Measurements from ENCODE around the gene AHCYL1.

AHCYL1 gene

DNA sequence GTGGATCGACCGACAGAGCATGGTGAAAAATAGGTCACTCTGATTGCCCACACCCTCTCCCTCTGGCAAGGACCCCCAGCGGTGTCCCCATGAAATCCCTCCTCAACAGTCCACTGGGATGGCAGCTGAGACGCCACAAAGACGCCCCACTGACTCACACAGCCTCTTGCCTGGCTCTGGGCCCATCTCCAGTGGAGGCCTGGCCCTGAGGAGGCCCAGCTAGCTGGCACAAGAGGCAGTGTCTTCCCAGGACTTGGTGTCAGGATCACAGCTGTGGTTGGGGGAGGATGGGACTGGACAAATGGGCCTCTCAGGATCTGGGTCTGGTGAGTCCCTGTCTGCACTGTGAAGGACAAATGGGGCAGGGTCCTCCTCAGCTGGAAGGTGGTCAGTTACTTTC lies 81.3 kb downstream of the AHCYL1 start:
- no peak for DNase-seq

GRCh38 chr1:110067479-110067892 lies 82.9 kb downstream of the AHCYL1 start:
- no peak for DNase-seq

GRCh38 chr1:110067893-110068645 lies 83.5 kb downstream of the AHCYL1 start:
- no peak for DNase-seq

GRCh38 chr1:110068646-110069403 lies 84.3 kb downstream of the AHCYL1 start:
- DNase-seq, result no peak

DNA sequence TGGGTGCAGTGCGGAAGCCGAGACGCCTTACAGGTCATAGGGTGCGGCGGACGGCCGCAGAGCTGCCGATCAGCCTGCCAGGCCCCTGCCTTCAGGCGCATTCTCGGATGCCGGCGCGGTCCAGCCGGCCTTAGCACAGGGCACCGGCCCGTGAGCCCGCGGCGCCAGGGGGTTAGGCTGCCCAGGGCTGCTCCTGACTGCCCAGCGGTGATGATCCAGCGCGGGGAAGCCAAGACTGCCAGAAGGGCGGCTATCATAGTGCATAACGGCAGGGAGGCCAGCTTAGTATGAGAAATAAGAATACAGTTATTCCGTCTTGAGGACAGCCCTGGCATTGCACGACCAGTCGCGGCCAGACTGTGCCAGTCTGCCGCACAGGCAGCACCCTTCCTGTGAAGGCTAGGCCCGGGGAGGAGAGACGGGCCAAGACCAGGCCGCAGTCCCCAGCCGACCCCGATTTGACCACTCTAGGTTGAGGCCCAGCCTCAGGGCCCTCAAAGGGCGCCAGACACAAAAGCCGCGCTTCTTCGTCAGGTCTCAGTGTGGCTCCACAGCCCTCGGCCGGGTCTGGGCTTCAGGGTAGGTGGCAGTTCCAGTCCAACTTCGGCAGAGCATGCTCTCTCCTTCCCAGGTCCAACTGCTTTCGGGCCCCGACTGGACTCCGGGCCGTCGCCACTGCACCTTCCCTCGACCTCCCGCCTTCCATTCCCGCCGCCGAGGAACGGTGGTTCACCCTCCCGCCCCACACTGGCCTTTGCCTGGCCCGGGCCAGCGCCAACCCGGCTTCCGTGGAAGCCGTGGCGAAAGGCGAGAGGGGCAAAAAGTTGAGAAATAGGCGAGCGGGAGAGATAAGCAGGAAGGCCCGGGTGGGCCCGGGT lies 85.1 kb downstream of the AHCYL1 start:
- DNase-seq, result no peak

DNA sequence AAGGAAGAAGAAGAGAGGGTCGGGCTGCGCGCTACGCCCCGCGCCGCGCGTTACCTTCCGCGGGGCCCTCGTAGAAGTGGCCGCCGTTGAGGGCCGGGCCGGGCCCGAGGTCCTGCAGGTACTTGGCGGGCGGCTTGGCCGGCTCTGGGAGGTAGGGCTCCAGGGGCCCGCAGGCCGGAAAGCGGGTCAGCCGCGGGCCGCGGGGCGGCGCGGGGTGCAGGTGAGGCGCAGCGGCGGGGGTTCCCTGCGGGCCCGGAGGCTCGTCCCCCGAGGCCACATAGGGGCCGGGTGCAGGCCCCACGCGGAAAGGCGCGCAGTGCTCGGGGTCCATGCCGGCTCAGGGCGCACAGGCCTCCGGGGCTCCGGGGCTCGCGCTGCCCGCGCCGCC lies 85.7 kb downstream of the AHCYL1 start:
- DNase-seq, result no peak

DNA sequence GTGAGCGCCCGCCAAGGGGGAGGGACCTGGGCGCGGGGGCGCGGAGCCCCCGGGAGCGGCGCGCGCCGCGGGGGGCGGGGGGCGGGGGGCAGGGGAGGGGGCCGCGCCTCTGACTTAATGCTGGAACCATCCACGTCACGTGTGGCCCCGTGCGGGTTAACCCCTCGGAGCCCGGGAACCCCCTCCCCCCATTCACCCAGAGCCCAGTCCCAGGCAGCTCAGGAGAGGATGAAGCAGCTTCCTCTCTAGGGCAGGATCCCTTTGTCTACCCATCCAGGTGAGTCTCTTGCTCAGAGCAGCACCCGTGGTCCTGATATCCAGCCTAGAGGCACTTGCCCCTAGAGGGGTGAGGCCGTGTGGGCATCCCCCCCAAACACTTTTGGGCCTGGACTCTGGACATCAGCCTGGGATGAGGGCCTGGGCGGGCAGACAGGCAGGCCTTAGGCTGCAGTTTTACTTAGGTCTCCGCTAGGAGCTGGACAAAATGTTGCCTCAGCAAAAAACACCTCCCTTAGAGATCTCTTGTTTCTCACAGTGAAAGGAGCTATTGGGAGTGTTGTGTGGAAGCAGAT lies 86.2 kb downstream of the AHCYL1 start, which contains the start of gene ALX3:
Gene ALX3, minus strand, starts transcription at position 2 of the 572 bp plus-strand sequence. CDS start 60 bp downstream, outside the sequence.
- no peak for DNase-seq

Measured in GDM1 (cell line).